Astrocyte (in vitro differentiated cells and primary cell): ENCODE measurements around the gene LDAF1.

Experiments
- CTCF ChIP-seq: IDR thresholded peaks from 2 replicates; pipeline ENCODE4 v1.5.1; 2011; ENCODE audit warnings: low read depth, mild to moderate bottlenecking, inconsistent platforms, low read length, moderate library complexity; ENCODE audit not compliant: insufficient read depth
- EZH2 ChIP-seq: IDR thresholded peaks from 2 replicates; pipeline ENCODE4 v1.6.1; 2012; ENCODE audit warnings: mild to moderate bottlenecking, low read length, inconsistent platforms; ENCODE audit not compliant: insufficient read depth

DNA sequence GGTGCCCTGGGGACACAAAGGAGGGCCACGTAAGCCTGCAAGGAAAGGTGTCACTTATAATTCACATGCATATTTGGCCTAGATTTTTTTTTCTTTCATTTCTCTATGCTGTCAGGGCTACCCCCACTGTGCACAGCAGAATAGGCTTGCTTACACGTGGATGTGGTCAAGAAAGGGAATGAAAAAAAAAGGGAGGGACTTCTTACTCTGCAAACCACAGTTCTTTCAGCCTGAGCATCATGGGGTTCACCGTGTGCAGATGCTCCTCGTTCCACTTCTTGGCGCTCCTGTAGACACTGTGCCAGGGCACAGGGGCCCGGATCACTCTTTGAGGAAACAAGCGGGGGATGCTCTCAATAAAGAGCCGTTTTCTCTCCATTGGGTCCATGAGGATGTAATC, 24.4 kb upstream of the LDAF1 start:
- TF ChIP-seq CTCF, result no peak
- no peak for TF ChIP-seq EZH2
